Measurements from ENCODE around the gene PTPRD.

Gene PTPRD

GRCh38 chr9:8572209-8572608 is 2040.6 kb downstream of the PTPRD start:
- DNase-seq (ENCODE audit: low read depth, low spot score), result no peak
- CTCF ChIA-PET, result no interaction called here
- H3K4me3 ChIP-seq (ENCODE audit: low read depth, low read length), result no peak overlapping the region
- POLR2A ChIA-PET, result no interaction called here
- TF ChIP-seq, protein P1, sequence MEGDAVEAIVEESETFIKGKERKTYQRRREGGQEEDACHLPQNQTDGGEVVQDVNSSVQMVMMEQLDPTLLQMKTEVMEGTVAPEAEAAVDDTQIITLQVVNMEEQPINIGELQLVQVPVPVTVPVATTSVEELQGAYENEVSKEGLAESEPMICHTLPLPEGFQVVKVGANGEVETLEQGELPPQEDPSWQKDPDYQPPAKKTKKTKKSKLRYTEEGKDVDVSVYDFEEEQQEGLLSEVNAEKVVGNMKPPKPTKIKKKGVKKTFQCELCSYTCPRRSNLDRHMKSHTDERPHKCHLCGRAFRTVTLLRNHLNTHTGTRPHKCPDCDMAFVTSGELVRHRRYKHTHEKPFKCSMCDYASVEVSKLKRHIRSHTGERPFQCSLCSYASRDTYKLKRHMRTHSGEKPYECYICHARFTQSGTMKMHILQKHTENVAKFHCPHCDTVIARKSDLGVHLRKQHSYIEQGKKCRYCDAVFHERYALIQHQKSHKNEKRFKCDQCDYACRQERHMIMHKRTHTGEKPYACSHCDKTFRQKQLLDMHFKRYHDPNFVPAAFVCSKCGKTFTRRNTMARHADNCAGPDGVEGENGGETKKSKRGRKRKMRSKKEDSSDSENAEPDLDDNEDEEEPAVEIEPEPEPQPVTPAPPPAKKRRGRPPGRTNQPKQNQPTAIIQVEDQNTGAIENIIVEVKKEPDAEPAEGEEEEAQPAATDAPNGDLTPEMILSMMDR (IDR thresholded peaks at IDR 0.05; ENCODE audit: insufficient read depth, low read length, missing control alignments), result no peak

- no peak for DNase-seq (ENCODE audit: low read depth, low spot score)
- POLR2A ChIA-PET, result no interaction called here
- no peak overlapping the region for H3K4me3 ChIP-seq (ENCODE audit: low read depth, low read length)
- TF ChIP-seq, protein P1 (IDR thresholded peaks at IDR 0.05; ENCODE audit: insufficient read depth, low read length, missing control alignments), result no peak
- CTCF ChIA-PET, result no interaction called here
These were observed 2041.2 kb downstream of the PTPRD start for GRCh38 chr9:8571643-8572042.

- DNase-seq (ENCODE audit: low read depth, low spot score), result no peak
- CTCF ChIA-PET, result no interaction called here
- TF ChIP-seq, protein P1 (IDR thresholded peaks at IDR 0.05; ENCODE audit: insufficient read depth, low read length, missing control alignments), result no peak
- POLR2A ChIA-PET, result no interaction called here
- no peak overlapping the region for H3K4me3 ChIP-seq (ENCODE audit: low read depth, low read length)
These were observed 2042.0 kb downstream of the PTPRD start for GRCh38 chr9:8570776-8571175.

GRCh38 chr9:8569823-8570222 is 2043.0 kb downstream of the PTPRD start:
- TF ChIP-seq, protein P1 (IDR thresholded peaks at IDR 0.05; ENCODE audit: insufficient read depth, low read length, missing control alignments), result no peak
- DNase-seq (ENCODE audit: low read depth, low spot score), result no peak
- ChIA-PET POLR2A (no interaction called here), CTCF (no interaction called here)
- no peak overlapping the region for H3K4me3 ChIP-seq (ENCODE audit: low read depth, low read length)

DNA sequence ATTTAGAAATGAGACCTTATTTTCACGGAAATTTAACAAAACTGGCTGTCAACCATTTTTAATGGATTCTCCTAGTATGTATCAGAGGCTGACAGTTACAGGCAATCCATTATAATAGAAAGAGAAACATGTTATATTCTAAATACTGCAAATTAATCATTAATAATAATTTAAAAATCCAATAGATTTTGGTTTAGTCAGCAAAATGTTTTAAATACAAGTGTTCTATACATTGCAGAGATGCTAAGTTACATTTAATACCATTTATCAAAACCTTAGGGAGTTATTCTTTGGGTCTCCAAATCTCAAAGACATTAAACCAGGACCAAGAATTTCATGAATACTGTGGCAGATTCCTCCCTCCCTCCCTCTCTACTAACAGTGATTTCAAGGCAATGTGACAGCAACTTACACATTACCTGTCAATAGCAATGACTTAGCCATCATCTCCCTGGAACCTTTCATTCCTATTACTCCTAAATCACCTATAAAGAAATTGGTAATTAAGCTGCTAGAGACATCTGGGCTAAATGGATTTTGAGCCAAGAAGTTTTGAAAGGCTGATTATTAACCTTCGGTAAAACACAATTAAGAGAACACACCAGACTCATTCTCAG is 2044.7 kb downstream of the PTPRD start:
- no peak for DNase-seq (ENCODE audit: low read depth, low spot score)
- POLR2A ChIA-PET, result no interaction called here
- TF ChIP-seq, protein P1 (IDR thresholded peaks at IDR 0.05; ENCODE audit: insufficient read depth, low read length, missing control alignments), result no peak
- H3K4me3 ChIP-seq (ENCODE audit: low read depth, low read length), result no peak overlapping the region
- CTCF ChIA-PET, result no interaction called here

DNA sequence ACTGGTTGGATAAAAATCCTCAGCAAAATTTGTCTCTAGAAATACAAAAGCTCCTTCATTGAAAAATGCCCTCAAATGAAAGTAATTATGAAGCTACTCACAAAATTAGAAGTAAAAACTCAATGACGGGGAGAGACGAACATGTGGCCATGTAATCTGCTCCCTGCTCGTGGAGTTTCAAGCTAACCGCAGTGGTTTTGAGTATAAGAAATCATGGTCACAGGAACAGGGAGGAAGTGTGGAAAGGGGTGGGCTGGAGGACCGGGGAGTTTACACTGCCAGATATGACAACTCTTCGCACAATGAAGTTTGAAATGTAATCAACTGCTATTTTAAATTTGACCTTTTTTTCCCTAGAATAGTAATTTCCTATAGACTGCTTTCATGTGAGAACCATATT is 2047.8 kb downstream of the PTPRD start:
- DNase-seq (ENCODE audit: low read depth, low spot score), result no peak
- no peak overlapping the region for H3K4me3 ChIP-seq (ENCODE audit: low read depth, low read length)
- ChIA-PET POLR2A (no interaction called here), CTCF (no interaction called here)
- TF ChIP-seq, protein P1 (IDR thresholded peaks at IDR 0.05; ENCODE audit: insufficient read depth, low read length, missing control alignments), result no peak

All from AG04449 (cell line).